NCI-H524 treated with DMSO at 0.1 percent for 48 hours (cell line): Measurements from ENCODE around the gene PIP5K1C.

Source experiments
- DNase-seq: peaks from one replicate; lab custom pipeline; 2025; lab: John Stamatoyannopoulos, UW

Gene PIP5K1C

GRCh38 chr19:3609779-3610719 is 90.2 kb downstream of the PIP5K1C start:
- DNase-seq, result no peak

GRCh38 chr19:3608750-3609322 is 91.4 kb downstream of the PIP5K1C start:
- no peak for DNase-seq

GRCh38 chr19:3608079-3608641 is 92.1 kb downstream of the PIP5K1C start:
- DNase-seq, result no peak

GRCh38 chr19:3607303-3608078 is 92.8 kb downstream of the PIP5K1C start:
- DNase-seq, result no peak

GRCh38 chr19:3606690-3607289 is 93.5 kb downstream of the PIP5K1C start, which contains the start of gene TBXA2R:
Gene TBXA2R (minus strand): TSS chr19:3606875. CDS start chr19:3600634, 6,241 bp downstream.
- DNase-seq, result no peak

GRCh38 chr19:3606174-3606689 is 94.0 kb downstream of the PIP5K1C start:
- no peak for DNase-seq

GRCh38 chr19:3605770-3606169 is 94.5 kb downstream of the PIP5K1C start:
- DNase-seq, result no peak

GRCh38 chr19:3605361-3605760 is 94.9 kb downstream of the PIP5K1C start:
- DNase-seq, result no peak

GRCh38 chr19:3604987-3605343 is 95.3 kb downstream of the PIP5K1C start:
- DNase-seq, result no peak

GRCh38 chr19:3604227-3604986 is 95.9 kb downstream of the PIP5K1C start:
- no peak for DNase-seq

- DNase-seq, result no peak
Observed at GRCh38 chr19:3603121-3603811, 97.0 kb downstream of the PIP5K1C start.

- no peak for DNase-seq
Observed at GRCh38 chr19:3601021-3601420, 99.2 kb downstream of the PIP5K1C start.

- DNase-seq, result no peak
Observed at GRCh38 chr19:3599776-3600187, 100.5 kb downstream of the PIP5K1C start.

- no peak for DNase-seq
Observed at GRCh38 chr19:3595521-3596061, 104.7 kb downstream of the PIP5K1C start.

GRCh38 chr19:3593156-3593555 is 107.1 kb downstream of the PIP5K1C start:
- no peak for DNase-seq

- DNase-seq, result no peak
Observed at GRCh38 chr19:3591876-3592613, 108.2 kb downstream of the PIP5K1C start.

- DNase-seq, result no peak
Observed at GRCh38 chr19:3590991-3591659, 109.1 kb downstream of the PIP5K1C start.

GRCh38 chr19:3589949-3590348 is 110.3 kb downstream of the PIP5K1C start:
- DNase-seq, result no peak

GRCh38 chr19:3589439-3589838 is 110.8 kb downstream of the PIP5K1C start:
- no peak for DNase-seq
